K562 (cell line): ENCODE results near the gene C6orf15. TPM values are rescaled to one million over a fixed set of nuclear protein-coding genes. Genes with fewer than 3 reads are reported as not detected.

ENCODE experiments used
- ATAC-seq: fragments of 200-7000 bp; cut with Tn5 transposase; 3 replicates; pipeline ENCODE4 v1.9.1; 2020; ENCODE audit warnings: moderate library complexity
- BruUV-seq: library from RNA; stranded (reverse); fragments of 400-500 nt; replicated peaks from 2 replicates; lab custom pipeline; 2021; lab: Mats Ljungman, UMichigan
- CTCF ChIA-PET: fragments of 300-600 bp; formaldehyde crosslinking; extraction: SDS; loops from one replicate; lab custom pipeline; 2021; ENCODE audit warnings: low intra/inter-chr PET ratio; lab: Yijun Ruan, JAX
- POLR2A ChIA-PET: fragments of 300-600, 350-650 bp; sonication (Branson Sonifier 250); formaldehyde crosslinking; extraction: SDS; loops from one replicate; lab custom pipeline; 2021; ENCODE audit warnings: antibody characterized with exemption, inconsistent platforms; lab: Yijun Ruan, JAX
- DNase-seq, 4 experiments: peaks; one replicate each; pipeline versions ENCODE4 v3.0.0 to v3.0.0-alpha.2; 2011 to 2018; ENCODE audit warnings: low spot score in 3 of 4, mixed read lengths in 3 of 4; ENCODE audit errors: extremely low read depth in 1 of 4
- FAIRE-seq: peaks from 2 replicates; lab custom pipeline; 2011; peaks lifted over from hg19 to GRCh38; lab: Jason Lieb, UNC
- H2AFZ ChIP-seq: 2 replicates; pipeline ENCODE4 v1.6.0; 2011; ENCODE audit warnings: low read depth, low read length, control low read depth, inconsistent platforms
- H3K27ac ChIP-seq: fragments of 200-600 bp; 3 replicates; pipeline ENCODE4 v1.8.0; 2011; ENCODE audit warnings: low read depth, mild to moderate bottlenecking, control low read depth, inconsistent platforms, low read length, moderate library complexity, mixed read lengths; ENCODE audit errors: extremely low read depth
- H3K27me3 ChIP-seq, 2 experiments: fragments of 300-600 bp in 1 of 2; 2 replicates in 1 of 2; 3 replicates in 1 of 2; pipeline versions ENCODE4 v1.6.0 to v1.8.0; 2011; ENCODE audit warnings: inconsistent platforms in 2 of 2, low read length in 2 of 2, mild to moderate bottlenecking in 1 of 2, mixed read lengths in 1 of 2, moderate library complexity in 1 of 2; ENCODE audit not compliant: control insufficient read depth in 2 of 2, insufficient read depth in 2 of 2
- H3K36me3 ChIP-seq: fragments of 300-600 bp; 3 replicates; pipeline ENCODE4 v1.8.0; 2011; ENCODE audit warnings: mild to moderate bottlenecking, low read length, inconsistent platforms; ENCODE audit not compliant: control insufficient read depth, insufficient read depth
- H3K4me1 ChIP-seq, 2 experiments: fragments of 200-600 bp in 1 of 2; replicated peaks in 1 of 2; 2 replicates in 1 of 2; 3 replicates in 1 of 2; pipeline versions ENCODE4 v1.5.1 to v1.8.0; 2011; ENCODE audit warnings: inconsistent platforms in 2 of 2, low read length in 2 of 2, mild to moderate bottlenecking in 1 of 2, mixed read lengths in 1 of 2, moderate library complexity in 1 of 2; ENCODE audit not compliant: control insufficient read depth in 2 of 2, insufficient read depth in 2 of 2
- H3K4me2 ChIP-seq: 2 replicates; pipeline ENCODE4 v1.6.1; 2011; ENCODE audit warnings: low read length, control low read depth, inconsistent platforms, mixed read lengths; ENCODE audit not compliant: insufficient read depth
- H3K4me3 ChIP-seq: fragments of 200-600 bp; sonication (generic), shearing (Covaris generic); 2 replicates; pipeline ENCODE4 v1.5.1; 2016; ENCODE audit warnings: control low read depth, inconsistent platforms
- H3K79me2 ChIP-seq: fragments of 200-600 bp; 3 replicates; pipeline ENCODE4 v1.8.0; 2011; ENCODE audit warnings: low read length, inconsistent platforms; ENCODE audit not compliant: control insufficient read depth, insufficient read depth
- H3K9ac ChIP-seq, 2 experiments: 2 replicates each; pipeline versions ENCODE4 v1.6.0 to v1.6.1; 2011; ENCODE audit warnings: low read depth in 2 of 2, low read length in 2 of 2, control low read depth in 1 of 2, inconsistent platforms in 1 of 2, mild to moderate bottlenecking in 1 of 2, mixed read lengths in 1 of 2; ENCODE audit not compliant: insufficient read depth in 1 of 2
- H3K9me1 ChIP-seq: one replicate; pipeline ENCODE4 v1.6.0; 2011; ENCODE audit warnings: inconsistent platforms, mild to moderate bottlenecking, low read length, moderate library complexity; ENCODE audit not compliant: control insufficient read depth, insufficient read depth
- H3K9me3 ChIP-seq: replicated peaks from 2 replicates; pipeline ENCODE4 v1.5.1; 2011; ENCODE audit warnings: low read depth, low read length, inconsistent platforms; ENCODE audit not compliant: control insufficient read depth, insufficient read depth
- H4K20me1 ChIP-seq: replicated peaks from 2 replicates; pipeline ENCODE4 v1.6.1; 2011; ENCODE audit warnings: low read length, inconsistent platforms, mixed read lengths; ENCODE audit not compliant: control insufficient read depth, insufficient read depth
- NCOA4 ChIP-seq: fragments of 450-650 bp; IDR thresholded peaks from 2 replicates; pipeline ENCODE4 v1.6.1; 2018; ENCODE audit warnings: mild to moderate bottlenecking; ENCODE audit not compliant: partially characterized antibody
- NONO ChIP-seq, 2 experiments: fragments of 200-400 bp in 1 of 2; fragments of 450-650 bp in 1 of 2; formaldehyde crosslinking in 1 of 2; IDR thresholded peaks; 2 replicates each; pipeline ENCODE4 v1.6.1; 2017; ENCODE audit warnings: low read depth in 2 of 2, mild to moderate bottlenecking in 2 of 2, moderate library complexity in 2 of 2, low read length in 1 of 2
- SMC3 ChIP-seq: conservative IDR thresholded peaks from 2 replicates; pipeline ENCODE4 v1.6.1; 2011; ENCODE audit warnings: low read depth, low read length, improper control_type of control experiment; ENCODE audit not compliant: insufficient read depth
- WGBS: fragments of 100-300 bp; shearing (Covaris generic); methylation state at CpG from one replicate; pipeline ENCODE4 v1.1.6; 2016; ENCODE audit warnings: low coverage, mixed read lengths; ENCODE audit not compliant: insufficient coverage; ENCODE audit errors: missing lambda C conversion rate; 5-methylcytosine and 5-hydroxymethylcytosine counted together
- in situ Hi-C: fragments of 300-500 bp; cut with MboI; formaldehyde crosslinking; loops from 4 replicates; pipeline ENCODE4 v1.15.0; 2018; ENCODE audit warnings: inconsistent platforms, mixed read lengths
- intact Hi-C: fragments of 100-400 bp; cut with micrococcal nuclease; formaldehyde crosslinking; loops from 2 replicates; pipeline ENCODE4 v1.14.2; 2022
- polyA plus RNA-seq, 8 experiments: library from polyadenylated mRNA; depleted of rRNA in 4 of 8; stranded (reverse) in 5 of 8; unstranded in 3 of 8; fragments of >200 nt; fragmentation: Nextera tagmentation in 2 of 8; fragmentation: Illumina TruSeq in 1 of 8; extraction: Ambion mirVana in 2 of 8; extraction: Trizol in 1 of 8; gene quantifications; 2 replicates each; pipeline versions ENCODE4 v1.2.1 to v1.2.3, GENCODE V29; 2011 to 2014; ENCODE audit warnings: inconsistent platforms in 1 of 8, missing spikeins in 1 of 8
- total RNA-seq, 7 experiments: library from RNA; depleted of rRNA in 6 of 7; stranded (reverse); fragments of >200 nt in 6 of 7; fragmentation: Illumina TruSeq in 2 of 7; extraction: Trizol in 2 of 7; gene quantifications; 2 replicates each; pipeline versions ENCODE4 v1.2.1 to v1.2.3, GENCODE V29; 2011 to 2021; ENCODE audit warnings: low replicate concordance in 1 of 7
- TF ChIP-seq, protein P1 (sequence below): sonication (generic); formaldehyde crosslinking; IDR thresholded peaks from 2 replicates; pipeline ENCODE4 v1.8.1; 2023; ENCODE audit warnings: mild to moderate bottlenecking, missing genetic modification reagents
- TF ChIP-seq, protein P2 (sequence below): fragments of 450-650 bp; formaldehyde crosslinking; IDR thresholded peaks from 2 replicates; pipeline ENCODE4 v1.4.0; 2022; ENCODE audit warnings: missing genetic modification characterization

Gene C6orf15
- total and polyA plus RNA-seq, 9 of the 15 experiments (the other 6 are each of a cell fraction or from before 2014, with no cell fraction given), result not detected

DNA sequence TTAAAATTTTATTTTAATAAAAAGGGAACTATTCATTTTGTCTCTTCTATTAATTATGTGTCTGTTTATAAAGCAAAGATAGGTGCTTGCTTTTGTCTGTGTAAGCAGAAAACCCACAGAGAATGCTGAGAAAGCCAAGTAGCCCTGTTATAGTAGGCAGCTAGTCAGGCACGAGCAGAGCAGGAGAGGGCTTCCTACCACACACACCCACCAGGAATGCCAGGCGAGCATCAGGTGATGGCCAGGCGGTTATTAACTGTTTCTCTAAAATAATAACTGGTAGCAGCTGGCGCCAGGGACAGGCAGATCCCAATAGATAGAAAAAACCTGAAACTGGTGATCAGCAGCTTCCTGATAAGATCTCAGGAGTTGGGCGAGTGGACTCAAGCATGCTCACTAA is 15.7 kb downstream of the C6orf15 start:
- in situ Hi-C loops, result no loop called here
- no peak overlapping the region for H3K4me2 ChIP-seq
- CTCF ChIA-PET, result no interaction called here
- 6% methylated on average over 5 of the region's 5 CpGs for WGBS
- no peak overlapping the region for H3K27ac ChIP-seq
- H3K4me3 ChIP-seq, result no peak overlapping the region
- H3K9ac ChIP-seq, result no peak overlapping the region
- no peak overlapping the region for H2AFZ ChIP-seq
- TF ChIP-seq, protein P1, sequence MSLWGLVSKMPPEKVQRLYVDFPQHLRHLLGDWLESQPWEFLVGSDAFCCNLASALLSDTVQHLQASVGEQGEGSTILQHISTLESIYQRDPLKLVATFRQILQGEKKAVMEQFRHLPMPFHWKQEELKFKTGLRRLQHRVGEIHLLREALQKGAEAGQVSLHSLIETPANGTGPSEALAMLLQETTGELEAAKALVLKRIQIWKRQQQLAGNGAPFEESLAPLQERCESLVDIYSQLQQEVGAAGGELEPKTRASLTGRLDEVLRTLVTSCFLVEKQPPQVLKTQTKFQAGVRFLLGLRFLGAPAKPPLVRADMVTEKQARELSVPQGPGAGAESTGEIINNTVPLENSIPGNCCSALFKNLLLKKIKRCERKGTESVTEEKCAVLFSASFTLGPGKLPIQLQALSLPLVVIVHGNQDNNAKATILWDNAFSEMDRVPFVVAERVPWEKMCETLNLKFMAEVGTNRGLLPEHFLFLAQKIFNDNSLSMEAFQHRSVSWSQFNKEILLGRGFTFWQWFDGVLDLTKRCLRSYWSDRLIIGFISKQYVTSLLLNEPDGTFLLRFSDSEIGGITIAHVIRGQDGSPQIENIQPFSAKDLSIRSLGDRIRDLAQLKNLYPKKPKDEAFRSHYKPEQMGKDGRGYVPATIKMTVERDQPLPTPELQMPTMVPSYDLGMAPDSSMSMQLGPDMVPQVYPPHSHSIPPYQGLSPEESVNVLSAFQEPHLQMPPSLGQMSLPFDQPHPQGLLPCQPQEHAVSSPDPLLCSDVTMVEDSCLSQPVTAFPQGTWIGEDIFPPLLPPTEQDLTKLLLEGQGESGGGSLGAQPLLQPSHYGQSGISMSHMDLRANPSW (CRISPR knock-in tag), result no peak
- no peak for TF ChIP-seq NONO (IDR thresholded peaks at IDR 0.05; ENCODE audit: low read depth in 2 of 2, low read length in 1 of 2)
- TF ChIP-seq SMC3, result no peak
- TF ChIP-seq, protein P2, sequence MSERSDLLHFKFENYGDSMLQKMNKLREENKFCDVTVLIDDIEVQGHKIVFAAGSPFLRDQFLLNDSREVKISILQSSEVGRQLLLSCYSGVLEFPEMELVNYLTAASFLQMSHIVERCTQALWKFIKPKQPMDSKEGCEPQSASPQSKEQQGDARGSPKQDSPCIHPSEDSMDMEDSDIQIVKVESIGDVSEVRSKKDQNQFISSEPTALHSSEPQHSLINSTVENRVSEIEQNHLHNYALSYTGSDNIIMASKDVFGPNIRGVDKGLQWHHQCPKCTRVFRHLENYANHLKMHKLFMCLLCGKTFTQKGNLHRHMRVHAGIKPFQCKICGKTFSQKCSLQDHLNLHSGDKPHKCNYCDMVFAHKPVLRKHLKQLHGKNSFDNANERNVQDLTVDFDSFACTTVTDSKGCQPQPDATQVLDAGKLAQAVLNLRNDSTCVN (CRISPR knock-in tag), result no peak
- no peak for TF ChIP-seq NCOA4
- TF ChIP-seq, all 486 proteins: peak for 0
- ATAC-seq (no peak), FAIRE-seq (no peak), DNase-seq (no peak)
- Histone ChIP-seq H3K36me3 (no peaks in the 10 kb centered on the region), H4K20me1 (no peaks in the 10 kb centered on the region), H3K4me1 (peaks cover 0 to 2% of the 10 kb centered on the region in 2 experiments; a peak in 3 of 5 replicates), H3K79me2 (no peaks in the 10 kb centered on the region), H3K27me3 (peaks cover 0 to 16% of the 10 kb centered on the region in 2 experiments; a peak in 1 of 5 replicates), H3K9me1 (no peaks in the 10 kb centered on the region), H3K9me3 (no peaks in the 10 kb centered on the region)
- POLR2A ChIA-PET, result no interaction called here
- intact Hi-C loops, result no loop called here
- no TSS peak for BruUV-seq
